Activated CD4-positive, alpha-beta T cell treated with anti-CD3 and anti-CD28 coated beads, Interleukin-2, amount 50 U/mL, for 16 hours (primary cell): ENCODE data around the gene ARL14EPL.
A peak's percentile ranks its signal among the peaks of the same experiment; 100 is the strongest.
"Not testable (repeated sequence)": the region's sequence is repeated elsewhere in the genome, so short reads cannot be mapped to it uniquely, and the experiment has no call there.

ENCODE experiments used
- DNase-seq: peaks from one replicate; pipeline ENCODE4 v3.0.0-alpha.2; 2020

ARL14EPL gene

GRCh38 chr5:116058346-116058936 lies 26.2 kb downstream of the ARL14EPL start:
- no peak for DNase-seq

GRCh38 chr5:116062352-116062751 lies 30.1 kb downstream of the ARL14EPL start:
- DNase-seq = no peak

- DNase-seq = no peak
Measured at GRCh38 chr5:116063950-116064349, 31.7 kb downstream of the ARL14EPL start.

- peak; percentile 42 for DNase-seq
Measured at GRCh38 chr5:116068028-116068632, 35.9 kb downstream of the ARL14EPL start.

- DNase-seq = no peak
Measured at GRCh38 chr5:116071211-116071610, 38.9 kb downstream of the ARL14EPL start.

- no peak for DNase-seq
Measured at GRCh38 chr5:116075191-116075831, 43.0 kb downstream of the ARL14EPL start.

- DNase-seq = no peak
Measured at GRCh38 chr5:116076496-116076895, 44.2 kb downstream of the ARL14EPL start.

GRCh38 chr5:116078199-116078598 lies 45.9 kb downstream of the ARL14EPL start:
- DNase-seq = no peak

GRCh38 chr5:116084287-116084691 lies 52.0 kb downstream of the ARL14EPL start:
- peak; percentile 41 for DNase-seq

- peak; percentile 82 for DNase-seq
Measured at GRCh38 chr5:116084871-116085715, 52.8 kb downstream of the ARL14EPL start, which contains the start of gene COMMD10. TSS of gene COMMD10 (plus strand) at chr5:116085025.

- not testable (repeated sequence) for DNase-seq
Measured at GRCh38 chr5:116086309-116086708, 54.0 kb downstream of the ARL14EPL start.

GRCh38 chr5:116088062-116088461 lies 55.8 kb downstream of the ARL14EPL start:
- DNase-seq = no peak

- DNase-seq = no peak
Measured at GRCh38 chr5:116090302-116090701, 58.0 kb downstream of the ARL14EPL start.

- DNase-seq = no peak
Measured at GRCh38 chr5:116091416-116091815, 59.1 kb downstream of the ARL14EPL start.

GRCh38 chr5:116097301-116097700 lies 65.0 kb downstream of the ARL14EPL start:
- DNase-seq = no peak

GRCh38 chr5:116098998-116099397 lies 66.7 kb downstream of the ARL14EPL start:
- DNase-seq = no peak

GRCh38 chr5:116104941-116105340 lies 72.7 kb downstream of the ARL14EPL start:
- DNase-seq = not testable (repeated sequence)
